HG03571 (cell line): Measurements from ENCODE around the gene ZNF668.
"Not testable (repeated sequence)": the region's sequence is repeated elsewhere in the genome, so short reads cannot be mapped to it uniquely, and the experiment has no call there.

Experiments
- ATAC-seq: cut with Tn5 transposase; IDR thresholded peaks from one replicate; pipeline ENCODE4 v1.9.1; 2021; ENCODE audit not compliant: unreplicated experiment

Gene ZNF668

DNA sequence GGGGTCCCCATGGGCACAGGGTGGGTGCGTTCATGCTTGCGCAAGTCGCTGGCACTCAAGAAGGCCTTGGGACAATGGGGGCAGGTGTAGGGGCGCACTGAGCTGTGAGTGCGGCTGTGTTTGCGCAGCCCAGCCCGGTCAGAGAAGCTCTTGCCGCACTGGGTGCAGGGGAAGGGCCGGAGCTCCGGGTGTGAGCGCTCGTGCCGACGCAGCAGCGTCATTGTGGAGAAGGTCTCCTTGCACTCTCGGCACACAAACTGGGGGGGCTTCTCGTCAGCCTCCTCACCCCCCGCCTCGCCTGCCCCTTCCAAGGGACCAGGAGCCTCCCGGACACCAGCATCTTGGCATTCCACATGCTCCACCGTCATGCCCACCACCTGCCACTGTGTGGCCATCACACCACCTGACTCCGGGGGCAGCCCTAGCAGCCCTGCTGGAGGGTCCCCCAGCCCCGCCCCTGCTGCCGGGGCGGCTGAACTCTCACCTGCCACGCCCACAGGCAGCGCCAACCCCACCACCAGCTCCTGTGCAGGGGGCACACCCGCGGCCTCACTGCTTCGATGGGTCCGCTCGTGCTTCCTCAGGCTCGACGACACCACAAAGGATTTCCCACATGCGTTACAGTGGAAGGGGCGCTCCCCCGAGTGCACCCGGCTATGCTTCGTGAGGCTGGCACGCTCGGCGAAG is 12.8 kb downstream of the ZNF668 start:
- ATAC-seq = no peak

DNA sequence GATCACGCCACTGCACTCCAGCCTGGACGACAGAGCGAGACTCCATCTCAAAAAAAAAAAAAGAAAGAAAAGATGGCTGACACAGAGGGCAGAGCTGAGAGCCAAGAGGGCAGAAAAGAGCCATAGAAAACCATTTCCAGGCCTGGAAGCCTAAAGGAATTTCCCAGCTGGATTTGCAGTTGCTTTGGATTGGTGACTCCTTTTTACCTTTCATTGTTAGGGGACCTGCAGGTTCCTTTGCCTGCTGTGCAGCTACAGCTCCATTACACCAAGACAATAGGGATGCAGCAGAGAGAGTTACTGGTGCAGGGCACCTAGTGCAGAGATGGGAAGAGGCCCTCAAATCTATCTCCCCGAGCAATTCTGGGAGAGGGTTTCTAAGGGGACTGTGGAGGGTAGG is 18.4 kb downstream of the ZNF668 start:
- no peak for ATAC-seq

DNA sequence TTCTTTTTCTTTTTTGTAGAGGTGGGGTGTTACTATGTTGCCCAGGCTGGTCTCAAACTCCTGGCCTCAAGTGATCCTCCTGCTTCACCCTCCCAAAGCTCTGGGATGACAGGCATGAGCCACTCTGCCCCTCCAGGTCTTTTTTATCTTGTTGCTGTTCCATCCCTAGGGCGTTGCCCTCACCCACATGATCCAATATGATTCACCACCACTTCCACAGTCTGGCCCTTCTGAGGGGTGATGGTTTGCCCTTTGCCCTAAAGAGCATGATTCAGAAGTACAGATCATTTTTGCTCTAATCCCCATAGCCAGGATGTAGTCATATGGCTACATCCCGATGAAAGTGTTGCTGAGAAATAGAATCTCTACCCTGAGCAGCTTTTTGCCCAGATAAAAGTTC is 21.9 kb downstream of the ZNF668 start:
- no peak for ATAC-seq

DNA sequence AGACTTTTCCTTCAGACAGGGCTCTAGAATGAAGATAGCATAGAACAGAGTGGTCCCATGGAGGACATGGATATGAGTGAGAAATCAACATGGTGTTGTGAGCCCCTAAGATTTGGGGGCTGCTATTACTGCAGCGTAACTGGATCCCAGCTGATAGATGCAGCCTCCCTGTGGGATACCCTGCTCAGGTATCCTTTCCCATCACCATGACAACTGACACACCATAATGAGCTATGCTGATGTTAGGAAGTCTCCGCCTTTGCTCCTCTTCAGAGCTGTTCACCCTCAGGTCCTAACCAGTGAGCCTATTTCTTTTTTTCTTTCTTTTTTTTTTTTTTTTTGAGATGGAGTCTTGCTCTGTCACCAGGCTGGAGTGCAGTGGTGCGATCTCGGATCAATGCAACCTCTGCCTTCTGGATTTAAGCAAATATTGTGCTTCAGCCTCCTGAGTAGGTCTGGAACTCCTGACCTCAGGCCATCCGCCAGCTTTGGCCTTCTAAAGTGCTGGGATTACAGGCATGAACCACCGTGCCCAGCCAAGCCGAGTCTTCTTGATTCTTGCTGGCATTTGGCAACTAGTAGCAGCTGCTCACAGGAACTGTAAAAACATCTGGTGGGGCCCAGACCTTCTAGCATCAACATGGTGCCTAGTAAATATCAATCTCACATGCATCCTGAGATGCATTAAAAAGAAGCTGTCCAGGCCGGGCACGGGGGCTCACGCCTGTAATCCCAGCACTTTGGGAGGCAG is 23.6 kb downstream of the ZNF668 start:
- no peak for ATAC-seq

DNA sequence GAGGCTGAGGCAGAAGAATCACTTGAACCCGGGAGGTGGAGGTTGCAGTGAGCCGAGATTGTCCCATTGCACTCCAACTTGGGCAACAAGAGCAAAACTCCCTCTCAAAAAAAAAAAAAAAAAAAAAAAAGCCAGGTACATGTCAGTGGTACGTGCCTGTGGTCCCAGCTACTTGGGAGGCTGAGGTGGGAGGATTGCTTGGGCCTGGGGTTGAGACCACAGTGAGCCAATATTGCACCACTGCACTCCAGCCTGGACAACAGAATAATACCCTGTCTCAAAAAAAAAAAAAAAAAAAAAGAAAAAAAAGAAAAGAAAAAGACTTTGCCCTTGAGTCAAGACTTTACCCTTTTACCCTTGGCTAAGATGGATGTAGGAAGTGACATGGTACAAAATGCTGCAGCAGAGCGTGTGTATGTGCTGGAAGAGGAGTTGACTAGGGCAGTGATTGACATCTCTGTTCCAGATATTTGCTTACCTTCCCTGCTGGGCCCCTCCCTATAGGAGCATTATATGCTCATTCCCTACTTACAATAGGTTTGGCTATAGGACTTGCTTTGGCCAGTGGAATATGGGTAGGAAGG is 30.1 kb downstream of the ZNF668 start:
- ATAC-seq = no peak

DNA sequence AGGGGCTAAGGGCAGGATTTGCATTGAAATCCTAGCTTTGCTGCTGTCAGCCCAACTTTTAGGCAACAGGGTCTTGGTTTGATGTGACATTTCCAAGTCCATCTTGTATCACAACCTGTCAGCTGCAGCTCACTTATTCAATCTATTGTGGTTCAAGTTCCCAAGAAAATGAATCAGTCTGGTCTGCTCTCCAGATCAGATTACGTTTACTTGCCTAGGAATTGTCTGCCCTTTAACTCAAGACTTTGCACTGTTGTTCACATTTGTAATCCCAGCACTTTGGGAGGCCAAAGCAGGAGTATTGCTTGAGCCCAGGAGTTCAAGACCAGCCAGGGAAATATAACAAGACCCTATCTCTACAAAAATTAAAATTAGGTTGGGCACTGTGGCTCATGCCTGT is 30.7 kb downstream of the ZNF668 start:
- ATAC-seq = no peak

DNA sequence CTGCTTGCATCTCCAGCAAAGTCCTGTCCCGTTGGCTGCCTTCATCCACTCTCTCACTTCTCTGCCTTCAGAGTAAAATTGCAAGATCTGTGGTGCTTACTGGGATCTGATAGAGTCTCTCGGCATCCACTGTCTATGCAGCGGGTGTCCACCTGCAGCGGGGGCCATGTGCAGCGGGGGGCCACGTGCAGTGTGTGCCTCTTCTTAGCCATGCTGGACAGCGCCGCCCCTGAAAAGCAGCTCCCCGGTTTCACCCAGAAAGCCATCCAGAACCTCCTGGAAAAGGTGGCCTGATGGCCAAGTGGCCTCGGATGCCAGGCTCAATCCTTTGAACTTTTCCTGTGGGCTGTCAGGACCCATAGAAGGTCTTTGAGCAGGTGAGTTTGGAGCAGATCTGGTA is 31.2 kb downstream of the ZNF668 start:
- no peak for ATAC-seq

DNA sequence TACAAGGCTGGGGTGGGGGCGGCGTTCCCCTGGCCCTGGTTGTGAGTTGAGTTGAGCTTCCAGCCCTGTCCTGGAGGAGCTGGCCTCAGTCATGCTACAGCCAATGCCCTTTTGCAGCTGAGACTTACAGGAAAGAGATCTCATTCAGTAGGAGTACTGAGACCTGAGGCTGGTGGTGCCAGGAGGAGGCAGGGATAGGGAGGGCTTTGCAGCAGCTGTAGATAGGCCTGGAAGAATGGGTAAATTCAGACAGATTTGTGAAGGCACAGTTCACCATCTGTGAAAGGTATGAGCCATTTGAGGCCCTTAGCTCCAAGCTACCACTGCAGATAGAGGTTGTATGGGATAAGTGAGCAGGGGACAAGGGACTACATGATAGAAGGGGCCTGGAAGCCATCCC is 35.0 kb downstream of the ZNF668 start:
- no peak for ATAC-seq

DNA sequence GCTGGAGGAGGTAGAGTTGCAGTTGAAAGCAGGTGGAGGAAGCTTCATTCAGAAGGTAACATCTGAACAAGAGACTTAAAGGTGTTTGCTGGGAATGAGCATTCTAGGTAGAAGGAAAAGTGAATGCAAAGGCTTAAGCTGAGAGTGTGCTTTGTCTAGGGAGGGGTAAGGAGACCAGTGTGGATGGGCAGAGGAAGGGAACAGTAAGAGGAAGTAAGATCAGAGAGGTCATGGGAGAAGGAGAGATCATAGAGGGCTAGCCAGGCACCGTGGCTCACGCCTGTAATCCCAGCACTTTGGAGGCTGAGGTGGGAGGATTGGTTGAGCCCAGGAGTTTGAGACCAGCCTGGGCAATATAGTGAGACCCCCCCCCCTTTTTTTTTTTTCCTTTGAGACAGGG is 37.3 kb downstream of the ZNF668 start:
- ATAC-seq = no peak

DNA sequence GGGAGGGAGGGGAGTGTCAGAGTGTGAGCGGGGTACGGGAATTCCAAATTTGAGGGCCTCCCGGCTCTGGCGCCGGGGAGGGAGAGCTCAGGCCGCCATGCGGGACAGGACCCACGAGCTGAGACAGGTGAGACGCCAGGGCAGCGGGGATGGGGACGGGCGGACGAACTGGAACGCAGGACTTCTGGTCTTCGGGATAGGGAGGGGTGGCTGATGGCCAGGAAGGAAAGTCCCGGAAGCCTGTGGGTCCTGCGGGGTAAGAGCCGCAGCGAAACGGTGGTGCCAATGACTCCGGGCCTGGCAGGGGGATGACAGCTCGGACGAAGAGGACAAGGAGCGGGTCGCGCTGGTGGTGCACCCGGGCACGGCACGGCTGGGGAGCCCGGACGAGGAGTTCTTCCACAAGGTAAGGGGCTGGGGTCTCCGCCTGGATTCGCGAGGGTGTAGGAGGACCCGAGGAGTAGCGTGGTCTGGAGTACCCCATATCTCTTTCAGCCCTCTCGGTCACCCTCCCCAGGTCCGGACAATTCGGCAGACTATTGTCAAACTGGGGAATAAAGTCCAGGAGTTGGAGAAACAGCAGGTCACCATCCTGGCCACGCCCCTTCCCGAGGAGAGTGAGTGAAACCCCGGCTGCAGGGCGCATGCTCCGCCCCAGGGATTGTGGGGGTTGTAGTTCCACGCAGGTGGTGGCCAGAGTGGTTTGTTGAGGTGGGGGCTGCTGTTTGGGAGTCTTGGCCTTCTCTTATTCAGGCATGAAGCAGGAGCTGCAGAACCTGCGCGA is 40.1 kb downstream of the ZNF668 start:
- ATAC-seq = peak; percentile 42

DNA sequence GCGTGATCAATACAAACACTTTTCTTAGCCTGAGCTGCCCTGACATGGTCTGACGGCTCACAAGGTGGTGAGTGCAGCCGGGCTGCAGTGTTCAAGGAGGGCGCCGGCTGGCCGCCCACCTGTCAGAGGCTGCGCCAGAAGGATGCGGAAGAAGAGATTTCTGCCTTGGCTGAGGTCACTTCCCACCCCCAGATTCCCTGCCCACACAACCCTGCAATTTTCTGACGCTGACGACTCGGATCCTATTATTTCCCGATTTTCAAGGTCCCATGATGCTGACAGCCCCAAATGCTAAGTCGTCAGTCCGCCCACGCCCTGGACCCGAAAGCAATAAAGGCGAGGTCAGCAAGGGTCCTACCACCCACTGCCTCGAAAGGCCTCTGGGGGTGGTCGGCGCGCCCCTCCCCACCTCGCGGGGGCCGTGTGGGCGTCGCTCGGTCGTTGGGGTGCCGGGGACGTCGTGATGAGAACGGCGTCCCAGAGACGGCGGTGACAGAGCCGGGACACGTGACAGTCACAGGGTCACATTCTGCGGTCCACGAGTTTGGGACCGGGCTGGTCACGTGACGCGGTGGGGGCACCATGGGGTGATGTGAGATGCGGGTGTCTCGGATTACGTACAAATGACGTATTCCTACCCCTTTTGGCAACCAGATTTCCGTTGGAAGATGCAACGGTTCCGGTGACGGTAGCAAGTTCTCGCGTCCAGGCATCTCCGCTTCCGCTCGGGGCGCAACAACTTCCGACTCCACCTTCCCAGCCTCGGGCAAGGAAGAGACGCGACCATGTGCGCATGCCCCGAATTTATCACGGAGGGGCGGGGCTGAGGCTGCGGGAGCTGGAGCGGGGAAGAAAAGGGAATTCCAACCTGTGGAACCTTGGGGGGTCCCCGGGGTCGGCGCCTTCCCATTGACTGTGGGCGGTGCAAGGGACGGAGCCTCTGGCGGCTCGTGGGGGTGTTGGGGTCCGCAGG is 41.0 kb downstream of the ZNF668 start, which contains the start of gene STX4:
STX4 (plus strand) TSS at position 823 of the 973 bp plus-strand sequence. CDS start 248 bp downstream, outside the sequence.
- peak; percentile 65 for ATAC-seq

DNA sequence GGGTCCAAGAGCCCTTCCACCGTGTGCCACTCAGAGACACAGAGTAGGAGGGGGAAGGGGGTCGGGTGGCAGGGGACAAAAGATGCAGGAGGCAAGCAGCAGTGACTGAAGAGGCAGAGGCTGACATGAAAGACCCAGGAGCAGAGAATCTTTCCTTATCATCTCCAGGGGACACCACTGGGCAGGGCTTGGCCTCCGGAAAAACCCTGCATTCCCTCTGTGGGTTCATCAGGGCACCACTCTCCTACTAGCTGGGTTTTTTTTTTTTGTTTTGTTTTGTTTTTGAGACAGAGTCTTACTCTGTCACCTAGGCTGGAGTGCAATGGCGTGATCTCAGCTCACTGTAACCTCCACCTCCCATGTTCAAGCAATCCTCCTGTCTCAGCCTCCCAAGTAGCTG is 42.8 kb downstream of the ZNF668 start:
- no peak for ATAC-seq

DNA sequence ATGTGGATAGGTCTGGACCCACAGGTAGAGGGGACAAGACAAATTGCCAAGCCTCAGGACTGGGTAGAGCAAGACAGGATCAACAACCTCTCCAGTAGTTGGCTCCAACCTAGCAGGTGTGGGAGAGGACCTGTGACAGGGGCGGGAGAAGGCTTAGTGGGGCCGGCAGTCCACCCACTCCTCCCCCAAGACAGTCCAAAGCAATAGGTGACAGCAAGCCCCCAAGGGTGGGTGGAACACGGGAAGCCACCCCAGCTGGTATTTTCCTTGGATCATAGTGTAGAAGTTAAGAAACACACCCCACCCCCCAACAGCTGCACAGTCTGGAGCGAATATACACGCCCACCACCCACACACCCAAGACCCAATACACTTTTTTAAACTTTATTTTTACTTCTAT is 44.8 kb downstream of the ZNF668 start:
- no peak for ATAC-seq

DNA sequence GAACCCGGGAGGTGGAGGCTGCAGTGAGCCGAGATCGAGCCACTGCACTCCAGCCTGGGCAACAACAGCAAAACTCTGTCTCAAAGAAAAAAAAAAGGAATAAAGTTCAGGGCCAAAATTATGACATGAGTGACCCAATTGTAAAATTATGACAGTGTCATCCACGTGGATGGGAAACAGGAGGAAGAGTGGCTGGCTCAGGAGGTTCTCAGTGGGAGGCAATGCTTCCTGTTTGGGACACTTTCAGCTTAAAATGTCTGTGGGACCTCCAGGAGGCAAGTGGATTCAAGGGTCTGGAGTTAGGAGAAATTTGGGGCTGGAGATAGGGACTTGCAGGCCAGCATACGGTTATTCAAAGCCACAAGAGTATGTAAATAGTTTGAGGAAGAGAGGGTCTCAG is 48.7 kb downstream of the ZNF668 start:
- no peak for ATAC-seq

DNA sequence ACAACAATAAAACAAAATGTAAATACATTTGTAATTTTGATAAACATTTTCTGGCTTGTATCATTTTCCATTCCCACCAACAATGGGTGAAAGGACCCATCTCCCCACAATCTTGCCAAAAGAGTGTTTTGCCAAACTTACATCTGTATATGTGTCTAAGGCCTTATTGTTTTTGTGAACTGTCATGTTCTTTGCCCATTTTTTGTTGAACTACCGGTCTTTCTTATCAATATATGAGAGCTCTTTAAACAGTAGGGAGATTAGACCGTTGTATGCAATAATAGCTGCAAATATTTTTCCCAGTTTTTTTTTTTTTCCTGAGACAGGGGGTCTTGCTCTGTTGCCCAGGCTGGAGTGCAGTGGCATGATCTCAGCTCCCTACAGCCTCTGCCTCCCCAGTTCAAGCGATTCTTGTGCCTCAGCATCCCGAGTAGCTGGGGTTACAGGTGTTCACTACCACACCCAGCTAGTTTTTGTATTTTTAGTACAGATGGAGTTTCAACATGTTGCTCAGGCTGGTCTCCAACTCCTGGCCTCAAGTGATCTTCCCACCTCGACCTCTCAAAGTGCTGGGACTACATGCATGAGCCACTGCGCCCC is 50.3 kb downstream of the ZNF668 start:
- no peak for ATAC-seq

DNA sequence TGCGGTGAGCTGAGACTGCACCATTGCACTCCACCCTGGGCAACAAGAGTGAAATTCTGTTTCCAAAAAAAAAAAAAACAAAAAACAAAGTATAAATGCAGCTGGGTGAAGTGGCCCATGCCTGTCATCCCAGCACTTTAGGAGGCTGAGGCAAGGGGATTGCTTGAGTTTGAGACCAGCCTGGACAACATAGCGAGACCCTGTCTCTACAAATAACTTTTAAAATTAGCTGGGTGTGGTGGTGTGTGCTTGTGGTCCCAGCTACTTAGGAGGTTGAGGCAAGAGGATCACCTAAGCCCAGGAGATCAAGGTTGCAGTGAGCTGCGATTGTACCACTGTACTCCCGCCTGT is 50.8 kb downstream of the ZNF668 start:
- ATAC-seq = no peak

DNA sequence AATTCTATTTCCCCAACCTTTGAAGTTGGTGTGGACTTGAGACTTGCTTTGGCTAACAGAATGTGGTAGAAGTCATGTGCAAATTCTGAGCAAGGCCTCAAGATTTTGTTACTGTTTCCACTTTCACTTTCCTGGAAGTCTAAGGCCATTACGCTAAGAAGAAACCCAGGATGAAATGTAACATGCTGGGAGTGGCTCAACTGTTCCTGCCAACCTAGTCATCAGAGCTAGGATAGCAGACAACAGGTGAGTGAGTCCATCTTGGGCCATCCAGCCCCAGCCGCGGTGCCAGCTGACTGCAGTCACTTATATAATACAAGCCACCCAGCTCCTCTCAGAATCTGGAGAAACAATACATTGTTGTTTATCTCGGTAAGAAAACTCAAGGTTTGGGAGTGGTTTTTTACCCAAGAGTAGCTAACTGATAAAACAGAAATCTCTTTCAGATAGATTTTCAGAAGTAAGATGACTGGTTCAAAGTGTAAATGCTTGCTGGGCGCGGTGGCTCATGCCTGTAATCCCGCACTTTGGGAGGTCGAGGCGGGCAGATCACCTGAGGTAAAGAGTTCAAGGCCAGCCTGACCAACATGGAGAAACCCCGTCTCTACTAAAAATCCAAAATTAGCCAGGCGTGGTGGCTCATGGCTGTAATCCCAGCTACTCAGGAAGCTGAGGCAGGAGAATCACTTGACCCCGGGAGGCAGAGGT is 51.3 kb downstream of the ZNF668 start:
- ATAC-seq = no peak

DNA sequence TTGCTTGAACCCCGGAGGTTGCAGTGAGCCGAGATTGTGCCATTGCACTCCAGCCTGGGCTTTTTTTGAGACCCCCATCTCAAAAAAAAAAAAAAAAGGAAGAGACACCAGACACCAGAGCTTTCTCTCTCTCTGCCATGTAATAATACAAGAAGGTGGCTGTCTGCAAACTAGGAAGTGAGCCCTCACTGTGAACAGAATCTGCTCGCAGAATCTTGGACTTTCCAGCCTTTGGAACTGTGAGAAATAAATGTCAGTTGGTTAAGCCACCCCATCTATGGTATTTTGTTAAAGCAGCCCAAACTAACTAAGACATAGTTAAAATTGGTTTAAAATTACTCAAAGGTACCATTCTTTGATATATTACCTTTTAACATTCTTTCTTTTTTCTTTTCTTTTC is 53.5 kb downstream of the ZNF668 start:
- no peak for ATAC-seq

DNA sequence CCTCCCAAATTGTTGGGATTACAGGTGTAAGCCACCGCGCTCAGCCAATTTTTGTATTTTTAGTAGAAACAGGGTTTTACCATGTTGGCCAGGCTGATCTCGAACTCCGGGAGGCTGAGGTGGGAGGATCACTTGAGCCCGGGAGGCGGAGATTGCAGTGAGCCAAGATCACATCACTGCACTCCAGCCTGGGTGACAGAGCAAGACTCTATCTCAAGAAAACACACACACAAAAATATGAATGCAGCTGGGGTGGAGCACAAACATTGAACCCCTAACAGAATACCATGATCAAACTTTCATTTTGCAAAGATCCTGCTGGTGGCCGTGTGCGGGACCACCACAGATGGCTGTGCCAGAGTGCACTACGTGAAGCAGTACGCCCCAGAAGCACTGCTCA is 56.3 kb downstream of the ZNF668 start:
- not testable (repeated sequence) for ATAC-seq
